Measurements from ENCODE around the gene MLEC.
A peak's percentile ranks its signal among the peaks of the same experiment; 100 is the strongest.

Gene MLEC, protein sequence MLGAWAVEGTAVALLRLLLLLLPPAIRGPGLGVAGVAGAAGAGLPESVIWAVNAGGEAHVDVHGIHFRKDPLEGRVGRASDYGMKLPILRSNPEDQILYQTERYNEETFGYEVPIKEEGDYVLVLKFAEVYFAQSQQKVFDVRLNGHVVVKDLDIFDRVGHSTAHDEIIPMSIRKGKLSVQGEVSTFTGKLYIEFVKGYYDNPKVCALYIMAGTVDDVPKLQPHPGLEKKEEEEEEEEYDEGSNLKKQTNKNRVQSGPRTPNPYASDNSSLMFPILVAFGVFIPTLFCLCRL

GRCh38 chr12:120686690-120687577 is at the start of gene MLEC:
MLEC (plus strand) TSS chr12:120687149; CDS start chr12:120687297, 148 bp downstream.
- peak; percentile 99 for DNase-seq

GRCh38 chr12:120639771-120640721 is 46.9 kb upstream of the MLEC start, which contains the start of gene CABP1:
CABP1 (plus strand) TSS chr12:120640626; CDS start chr12:120640686, 60 bp downstream.
- DNase-seq: peak; percentile 74 to 82

GRCh38 chr12:120640861-120641833 is 45.8 kb upstream of the MLEC start:
- DNase-seq: peak; percentile 53 to 55

DNA sequence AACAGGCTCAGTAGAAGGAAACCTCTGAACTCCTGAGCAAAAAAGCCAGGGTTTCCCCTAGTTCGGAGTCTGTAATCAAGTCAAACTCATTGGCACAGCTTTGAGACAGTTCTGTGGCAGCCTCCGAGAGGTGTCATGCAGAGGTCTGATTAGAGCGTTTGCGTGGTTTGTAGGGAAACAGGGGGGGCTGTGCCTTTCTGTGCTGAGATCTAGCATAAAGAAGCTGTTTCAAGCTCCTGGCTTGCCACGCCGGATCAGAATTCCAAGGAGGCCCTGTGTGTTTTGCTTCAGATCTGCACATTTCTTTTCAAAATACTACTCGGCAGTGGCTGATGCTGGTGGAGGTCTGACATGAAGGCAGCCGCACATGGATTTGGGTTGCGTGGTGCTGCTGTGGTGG is 44.8 kb upstream of the MLEC start:
- no peak for DNase-seq

GRCh38 chr12:120642826-120643225 is 44.1 kb upstream of the MLEC start:
- DNase-seq: no peak

DNA sequence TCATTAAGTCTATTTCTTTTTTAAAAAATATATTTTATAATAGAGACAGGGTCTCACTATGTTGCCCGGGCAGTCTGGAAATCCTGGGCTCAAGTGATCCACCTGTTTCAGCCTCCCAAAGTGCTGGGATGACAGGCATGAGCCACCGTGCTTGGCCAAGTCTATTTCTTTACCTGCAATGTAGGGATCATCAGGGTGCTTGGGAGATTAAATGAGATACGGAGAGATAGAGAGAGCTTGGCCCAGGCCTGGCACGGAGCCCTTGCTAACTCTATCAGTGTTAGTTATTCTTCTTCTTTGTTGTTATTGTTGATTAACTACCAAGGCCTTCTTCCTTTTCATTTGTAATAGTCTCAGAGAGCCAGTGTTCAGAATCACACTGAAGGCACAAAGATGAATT is 43.4 kb upstream of the MLEC start:
- DNase-seq: no peak

DNA sequence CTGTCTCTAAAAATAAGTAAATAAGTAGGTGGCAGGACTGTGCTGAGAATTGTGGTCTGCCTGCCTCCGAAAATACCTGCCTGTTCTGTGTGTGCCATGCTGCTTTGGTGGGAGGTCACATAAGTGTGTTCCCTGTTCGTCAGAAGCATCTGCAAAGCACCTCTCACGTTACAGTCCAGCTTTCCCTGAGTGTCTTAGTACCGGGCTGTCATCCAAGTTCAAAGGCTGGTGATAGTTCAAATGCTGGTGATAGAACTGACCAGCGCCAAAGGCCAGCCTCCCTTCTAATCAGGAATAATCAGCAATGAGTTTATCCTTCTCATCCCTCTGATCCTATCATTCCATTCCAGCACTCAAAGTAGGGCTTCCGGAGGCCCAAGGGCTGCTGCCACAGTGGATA is 40.9 kb upstream of the MLEC start:
- no peak for DNase-seq

DNA sequence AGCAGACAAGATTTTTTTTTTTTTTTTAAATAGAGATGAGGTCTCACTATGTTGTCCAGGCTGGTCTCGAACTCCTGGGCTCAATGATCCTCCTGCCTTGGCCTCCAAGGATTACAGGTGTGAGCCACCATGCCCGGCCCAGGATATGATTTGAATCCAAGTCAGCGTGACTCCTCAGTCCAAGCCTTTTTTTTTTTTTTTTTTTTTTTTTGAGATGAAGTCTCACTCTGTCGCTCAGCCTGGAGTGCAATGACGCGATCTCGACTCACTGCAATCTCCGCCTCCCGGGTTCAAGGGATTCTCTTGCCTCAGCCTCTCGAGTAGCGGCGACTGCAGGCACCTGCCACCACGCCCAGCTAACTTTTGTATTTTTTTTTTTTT is 39.6 kb upstream of the MLEC start:
- DNase-seq: no peak

- no peak for DNase-seq
Measured at GRCh38 chr12:120649442-120650232, 37.3 kb upstream of the MLEC start.

DNA sequence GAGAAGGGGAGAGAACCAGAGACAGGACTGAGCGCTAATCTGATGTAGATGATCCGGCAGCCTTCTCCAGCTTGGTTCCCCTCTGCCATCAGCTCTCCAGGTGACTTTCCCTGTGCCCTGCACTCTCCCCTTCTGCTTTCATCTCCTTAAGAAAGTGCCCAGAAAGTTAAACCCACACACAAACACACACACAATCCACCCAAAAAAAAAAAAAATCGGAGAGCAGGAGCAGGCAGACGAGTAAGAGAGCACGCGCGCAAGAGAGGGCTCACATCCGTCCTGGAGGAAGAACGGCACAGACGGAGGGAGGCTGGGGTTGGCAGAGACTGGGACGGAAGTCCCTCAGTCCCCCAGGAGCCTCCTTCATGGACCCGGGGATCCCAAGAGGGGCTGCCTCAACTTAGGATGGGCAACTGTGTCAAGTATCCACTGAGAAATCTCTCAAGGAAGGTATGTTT is 36.7 kb upstream of the MLEC start:
- DNase-seq: no peak

DNA sequence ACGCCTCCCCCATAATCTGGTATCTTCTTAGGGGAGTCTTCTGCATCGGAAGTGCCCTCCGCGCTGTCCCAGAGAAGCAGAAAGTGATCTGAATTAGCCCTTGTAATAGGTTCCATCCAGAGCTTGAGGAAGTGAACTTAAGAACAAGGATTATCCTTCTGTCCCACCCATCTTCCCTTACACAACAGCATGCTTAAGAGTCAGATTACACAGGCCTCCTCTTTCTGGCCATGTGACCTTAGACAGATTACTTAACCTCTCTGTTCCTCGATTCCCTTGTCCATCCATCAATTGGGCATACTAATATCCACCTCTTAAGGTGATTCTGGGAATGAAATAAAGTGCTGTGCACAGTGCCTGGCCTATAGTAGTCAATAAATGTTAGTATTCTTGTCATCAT is 35.1 kb upstream of the MLEC start:
- no peak for DNase-seq

- no peak for DNase-seq
Measured at GRCh38 chr12:120652656-120653435, 34.1 kb upstream of the MLEC start.

DNA sequence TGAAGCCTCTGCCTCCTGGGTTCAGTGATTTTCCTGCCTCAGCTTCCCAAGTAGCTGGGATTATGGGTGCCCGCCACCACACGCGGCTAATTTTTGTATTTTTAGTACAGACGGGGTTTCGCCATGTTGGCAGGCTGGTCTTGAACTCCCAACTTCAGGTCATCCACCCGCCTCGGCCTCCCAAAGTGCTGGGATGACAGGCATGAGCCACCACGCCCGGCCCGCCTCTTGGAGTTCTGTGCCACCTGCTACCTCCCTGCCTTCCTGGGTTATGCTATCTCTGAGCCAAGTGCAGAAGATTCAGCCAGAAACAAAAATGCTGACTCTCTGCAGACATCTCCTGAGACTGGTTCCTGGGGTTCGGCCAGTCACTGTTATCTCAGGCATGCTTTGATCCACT is 33.3 kb upstream of the MLEC start:
- DNase-seq: no peak

DNA sequence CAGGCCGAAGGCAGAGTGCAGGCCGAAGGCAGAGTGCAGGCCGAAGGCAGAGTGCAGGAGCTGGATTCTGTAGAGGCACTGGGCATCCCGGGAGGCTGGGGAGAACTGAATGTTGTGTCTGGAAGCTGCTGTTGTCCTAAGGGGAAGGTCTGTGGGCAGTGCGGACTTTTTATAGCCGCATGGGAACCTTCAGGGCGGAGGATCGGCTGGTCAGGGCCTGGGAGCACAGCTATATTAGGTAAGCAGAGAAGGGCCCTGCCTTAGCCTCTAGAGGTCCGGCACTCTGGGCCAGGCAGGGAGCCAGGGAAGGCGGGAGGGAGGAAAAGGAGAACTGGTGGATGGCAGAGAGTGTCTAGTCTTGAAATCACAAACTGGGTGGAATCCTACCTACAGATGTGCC is 32.3 kb upstream of the MLEC start:
- DNase-seq: no peak

DNA sequence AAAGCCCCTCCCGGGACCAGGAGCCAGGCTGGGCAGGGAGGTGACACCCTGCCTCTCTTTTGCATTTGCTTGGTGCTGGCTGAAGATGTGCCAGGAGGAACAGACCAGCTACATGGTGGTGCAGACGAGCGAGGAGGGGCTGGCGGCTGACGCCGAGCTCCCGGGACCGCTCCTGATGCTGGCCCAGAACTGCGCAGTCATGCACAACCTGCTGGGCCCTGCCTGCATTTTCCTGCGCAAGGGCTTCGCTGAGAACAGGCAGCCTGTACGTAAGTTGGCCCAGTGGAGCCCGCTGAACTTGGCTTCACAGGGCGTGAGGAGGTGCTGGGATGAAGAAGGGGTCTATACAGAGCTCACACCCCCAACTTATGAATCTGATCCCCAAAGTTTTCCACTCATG is 30.9 kb upstream of the MLEC start:
- DNase-seq: no peak

DNA sequence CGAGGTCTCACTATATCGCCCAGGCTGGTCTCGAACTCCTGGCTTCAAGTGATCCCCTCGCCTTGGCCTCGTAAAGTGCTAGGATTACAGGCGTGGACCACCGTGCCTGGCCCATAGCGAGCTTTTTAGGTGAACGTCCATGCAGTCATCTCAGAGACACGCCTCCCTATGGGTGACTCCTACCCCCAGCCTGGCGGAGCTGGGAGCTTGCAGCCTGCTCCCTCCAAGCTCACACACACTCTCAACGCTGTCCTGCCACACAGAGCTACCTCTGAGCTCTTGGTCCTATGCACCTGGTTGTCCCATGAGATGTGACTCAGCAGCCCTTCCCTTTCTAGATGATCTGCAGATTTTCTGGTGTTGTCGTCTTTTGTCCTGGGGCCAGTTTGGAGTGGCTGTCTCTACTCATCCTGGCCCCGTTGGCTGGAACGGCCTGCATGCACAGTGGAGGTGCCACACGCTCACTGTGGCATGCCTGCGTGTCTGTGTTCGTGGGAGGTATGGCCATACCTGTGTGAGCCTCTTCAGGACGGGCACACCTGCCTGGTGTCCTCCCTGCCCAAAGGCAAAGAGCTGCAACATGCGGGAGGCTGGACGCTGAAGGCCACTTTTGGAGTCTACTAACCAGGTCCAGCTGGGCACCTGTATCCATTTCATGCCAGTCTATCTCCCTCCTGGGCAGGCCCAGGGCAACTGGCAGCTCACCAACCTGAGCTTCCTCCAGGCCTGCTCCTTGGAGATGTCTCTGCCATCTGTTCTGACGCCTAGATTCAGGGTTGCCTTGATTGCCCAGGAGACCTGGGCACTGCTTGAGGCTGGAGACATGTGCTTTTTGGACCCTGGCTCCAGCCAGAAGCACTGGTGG is 28.4 kb upstream of the MLEC start:
- DNase-seq: no peak

DNA sequence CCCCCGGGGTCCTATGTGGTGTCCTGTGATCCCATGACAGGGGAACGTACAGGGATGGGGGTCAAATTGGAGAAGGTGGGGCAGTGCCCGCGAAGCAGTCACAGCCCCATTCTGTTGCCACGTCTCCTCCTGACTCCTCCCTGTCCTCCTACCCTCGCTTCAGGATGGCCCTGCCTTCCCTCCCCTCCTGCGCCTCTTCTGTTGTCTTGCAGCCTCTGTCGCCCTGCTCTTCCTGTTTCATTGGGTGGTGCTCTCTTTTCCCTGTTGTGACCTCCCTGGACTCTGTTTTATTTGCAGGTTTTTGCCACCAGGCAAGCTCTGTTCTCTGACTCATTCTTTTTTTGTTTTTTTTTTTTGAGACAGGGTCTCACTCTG is 27.8 kb upstream of the MLEC start:
- DNase-seq: no peak

DNA sequence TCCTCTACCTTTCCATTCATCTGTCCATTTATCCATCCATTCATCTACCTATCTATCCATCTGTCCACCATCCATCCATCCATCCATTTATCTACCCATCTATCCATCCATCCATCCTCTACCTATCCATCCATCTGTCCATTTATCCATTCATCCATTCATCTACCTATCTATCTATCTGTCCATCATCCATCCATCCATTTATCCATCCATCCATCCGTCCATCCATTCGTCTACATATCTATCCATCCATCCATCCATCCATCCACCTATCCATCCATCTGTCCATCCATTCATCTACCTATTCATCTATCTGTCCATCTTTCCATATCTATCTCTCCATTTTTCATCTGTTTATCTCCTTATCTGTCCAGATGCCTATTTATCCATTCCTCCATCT is 25.5 kb upstream of the MLEC start:
- DNase-seq: no peak

DNA sequence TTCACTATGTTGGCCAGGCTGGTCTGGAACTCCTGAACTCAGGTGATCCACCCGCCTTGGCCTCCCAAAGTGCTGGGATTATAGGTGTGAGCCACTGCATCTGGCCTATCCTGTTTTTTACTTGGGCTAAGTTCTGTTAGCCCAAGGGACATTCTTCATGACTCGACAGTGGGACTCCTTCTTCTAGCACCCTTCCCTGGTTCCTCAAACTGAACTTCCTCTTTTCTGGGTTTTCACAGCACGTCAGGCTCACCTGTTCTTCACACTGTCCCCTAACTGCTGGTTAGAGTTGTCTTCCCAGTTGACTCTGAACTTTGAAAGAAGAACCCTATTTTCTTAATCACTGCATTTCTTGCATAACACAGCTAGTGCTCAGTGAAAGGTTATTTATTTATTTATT is 24.1 kb upstream of the MLEC start:
- DNase-seq: no peak
